Measurements from ENCODE around the gene NUAK2. TPM values are rescaled to one million over a fixed set of nuclear protein-coding genes. Genes with fewer than 3 reads are reported as not detected.
A peak's percentile ranks its signal among the peaks of the same experiment; 100 is the strongest.

Gene NUAK2
- total RNA-seq, 6 donors from 2014 or later: 8.5 to 14.7 (median 10.3) TPM

DNA sequence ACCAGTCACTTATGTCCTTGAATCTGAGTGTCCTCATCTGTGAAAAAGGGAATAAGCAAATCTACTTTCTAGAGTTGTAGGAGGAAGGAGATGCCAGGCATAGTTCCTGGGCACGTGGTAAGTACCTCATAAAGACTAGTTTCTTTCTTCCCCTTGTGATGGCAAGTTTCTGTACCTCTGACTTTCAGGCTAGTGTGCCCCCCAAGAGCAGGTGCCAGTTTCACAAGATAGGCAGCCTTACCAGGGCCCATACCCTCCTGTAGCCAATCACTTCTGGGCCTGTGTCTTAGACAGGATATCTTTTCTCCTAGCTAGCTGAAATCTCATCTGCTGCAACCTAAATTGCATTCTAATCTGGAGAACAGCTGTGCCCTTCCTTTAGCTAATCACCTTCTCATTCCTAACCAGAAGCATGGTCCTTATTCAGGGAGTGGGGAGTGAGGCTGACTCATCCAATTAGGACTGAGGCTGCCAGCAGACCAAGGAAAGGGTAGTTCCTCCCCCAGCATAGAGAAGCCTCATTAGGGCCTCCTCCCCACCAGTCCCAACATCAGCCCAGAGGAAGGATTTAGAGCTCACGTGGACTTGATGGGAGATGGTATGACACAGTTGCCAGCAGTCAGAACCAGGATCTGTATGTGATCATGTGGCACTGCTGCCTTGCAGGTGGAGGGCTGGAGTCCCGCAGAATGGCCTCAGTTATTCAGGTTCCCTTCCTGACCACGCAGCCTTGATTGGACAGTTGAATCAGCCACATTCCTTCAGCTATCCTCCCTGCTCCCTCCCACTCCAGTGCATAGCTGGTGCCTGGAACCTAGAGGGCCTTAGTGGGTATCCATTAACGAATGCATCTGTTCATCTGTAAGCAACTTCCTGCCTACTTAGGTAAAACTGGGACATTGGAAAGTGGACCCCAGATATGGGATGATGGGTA is 27.3 kb upstream of the NUAK2 start:
- H3K27me3 ChIP-seq: peaks cover 0 to 10% (median 6%) of the 10 kb centered on the region in 4 donors
- DNase-seq: no peak
- H3K9me3 ChIP-seq: no peaks in the 10 kb centered on the region
- WGBS, 2 donors: 63 to 80% methylated on average over 5 of the region's 5 CpGs
- no peak overlapping the region for H3K4me3 ChIP-seq
- peaks cover 7 to 11% (median 8%) of the 10 kb centered on the region in 4 donors for H3K4me1 ChIP-seq
- H3K36me3 ChIP-seq: no peaks in the 10 kb centered on the region
- TF ChIP-seq POLR2AphosphoS5 (IDR thresholded peaks at IDR 0.05): no peak
- TF ChIP-seq, protein P1, sequence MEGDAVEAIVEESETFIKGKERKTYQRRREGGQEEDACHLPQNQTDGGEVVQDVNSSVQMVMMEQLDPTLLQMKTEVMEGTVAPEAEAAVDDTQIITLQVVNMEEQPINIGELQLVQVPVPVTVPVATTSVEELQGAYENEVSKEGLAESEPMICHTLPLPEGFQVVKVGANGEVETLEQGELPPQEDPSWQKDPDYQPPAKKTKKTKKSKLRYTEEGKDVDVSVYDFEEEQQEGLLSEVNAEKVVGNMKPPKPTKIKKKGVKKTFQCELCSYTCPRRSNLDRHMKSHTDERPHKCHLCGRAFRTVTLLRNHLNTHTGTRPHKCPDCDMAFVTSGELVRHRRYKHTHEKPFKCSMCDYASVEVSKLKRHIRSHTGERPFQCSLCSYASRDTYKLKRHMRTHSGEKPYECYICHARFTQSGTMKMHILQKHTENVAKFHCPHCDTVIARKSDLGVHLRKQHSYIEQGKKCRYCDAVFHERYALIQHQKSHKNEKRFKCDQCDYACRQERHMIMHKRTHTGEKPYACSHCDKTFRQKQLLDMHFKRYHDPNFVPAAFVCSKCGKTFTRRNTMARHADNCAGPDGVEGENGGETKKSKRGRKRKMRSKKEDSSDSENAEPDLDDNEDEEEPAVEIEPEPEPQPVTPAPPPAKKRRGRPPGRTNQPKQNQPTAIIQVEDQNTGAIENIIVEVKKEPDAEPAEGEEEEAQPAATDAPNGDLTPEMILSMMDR (IDR thresholded peaks at IDR 0.05): no peak
- TF ChIP-seq EP300 (IDR thresholded peaks at IDR 0.05): no peak
- TF ChIP-seq POLR2A (IDR thresholded peaks at IDR 0.05): no peak
- H3K27ac ChIP-seq: no peak overlapping the region
- ATAC-seq (ENCODE audit: low FRiP score in 2 of 2): no peak

DNA sequence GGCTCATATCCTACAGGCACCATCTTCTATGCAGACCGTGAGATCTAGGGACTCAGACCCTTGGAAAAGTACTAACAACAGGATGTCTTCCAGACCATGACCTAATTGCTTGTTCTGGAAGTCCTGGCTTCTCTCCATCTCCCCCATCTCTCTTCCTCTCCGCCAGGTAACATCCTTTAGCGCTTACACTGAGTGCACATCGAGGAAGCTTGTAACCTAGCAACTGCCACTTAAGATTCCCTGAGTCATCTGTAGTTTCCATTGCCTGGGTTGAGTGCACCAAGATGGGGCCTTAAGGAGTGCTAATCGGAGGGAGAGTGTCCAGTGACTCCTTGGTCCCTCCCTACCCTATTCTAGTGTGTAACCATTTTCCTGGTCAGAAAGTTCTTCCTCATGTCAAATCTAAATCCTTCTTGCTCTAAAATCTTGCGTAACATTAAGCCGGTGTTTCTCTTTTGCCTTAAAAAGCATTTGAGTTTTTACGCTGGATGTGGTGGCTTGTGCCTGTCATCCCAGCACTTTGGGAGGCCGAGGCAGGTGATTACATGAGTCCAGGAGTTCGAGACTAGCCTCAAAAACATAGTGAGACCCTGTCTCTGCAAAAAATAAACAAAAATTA is 25.5 kb upstream of the NUAK2 start:
- DNase-seq (no peak), ATAC-seq (ENCODE audit: low FRiP score in 2 of 2) (no peak)
- no peak for TF ChIP-seq POLR2A (IDR thresholded peaks at IDR 0.05)
- TF ChIP-seq, protein P1 (IDR thresholded peaks at IDR 0.05): no peak
- no peak for TF ChIP-seq POLR2AphosphoS5 (IDR thresholded peaks at IDR 0.05)
- no peak for TF ChIP-seq EP300 (IDR thresholded peaks at IDR 0.05)
- H3K9me3 ChIP-seq: no peaks in the 10 kb centered on the region
- peaks cover 2 to 21% (median 14%) of the 10 kb centered on the region in 4 donors for H3K27me3 ChIP-seq
- WGBS, 2 donors: 71 to 75% methylated on average over 10 of the region's 10 CpGs
- peaks cover 13 to 16% (median 15%) of the 10 kb centered on the region in 4 donors for H3K4me1 ChIP-seq
- H3K27ac ChIP-seq: no peak overlapping the region
- H3K36me3 ChIP-seq: no peaks in the 10 kb centered on the region
- H3K4me3 ChIP-seq: no peak overlapping the region

DNA sequence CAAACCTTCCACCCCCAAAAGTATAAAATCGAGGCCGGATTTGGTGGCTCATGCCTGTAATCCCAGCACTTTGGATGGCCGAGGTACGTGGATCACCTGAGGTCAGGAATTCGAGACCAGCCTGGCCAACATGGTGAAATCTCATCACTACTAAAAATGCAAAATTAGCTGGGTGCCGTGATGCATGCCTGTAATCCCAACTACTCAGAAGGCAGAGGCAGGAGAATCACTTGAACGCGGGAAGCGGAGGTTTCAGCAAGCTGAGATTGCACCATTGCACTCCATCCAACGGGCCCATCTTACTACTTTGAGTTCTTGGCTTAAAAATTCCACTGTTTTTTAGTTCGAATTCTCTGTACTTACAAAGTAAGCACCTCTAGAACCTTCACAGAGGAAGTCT is 24.2 kb upstream of the NUAK2 start:
- H3K27ac ChIP-seq: no peak overlapping the region
- H3K9me3 ChIP-seq: no peaks in the 10 kb centered on the region
- no peak overlapping the region for H3K4me3 ChIP-seq
- H3K36me3 ChIP-seq: no peaks in the 10 kb centered on the region
- no peak for DNase-seq
- TF ChIP-seq, protein P1 (IDR thresholded peaks at IDR 0.05): no peak
- TF ChIP-seq EP300 (IDR thresholded peaks at IDR 0.05) (no peak), POLR2A (IDR thresholded peaks at IDR 0.05) (no peak)
- H3K27me3 ChIP-seq: peaks cover 2 to 21% (median 14%) of the 10 kb centered on the region in 4 donors
- ATAC-seq (ENCODE audit: low FRiP score in 2 of 2): no peak
- 85 to 92% methylated on average over 11 of the region's 11 CpGs for WGBS, 2 donors
- peaks cover 13 to 16% (median 15%) of the 10 kb centered on the region in 4 donors for H3K4me1 ChIP-seq

DNA sequence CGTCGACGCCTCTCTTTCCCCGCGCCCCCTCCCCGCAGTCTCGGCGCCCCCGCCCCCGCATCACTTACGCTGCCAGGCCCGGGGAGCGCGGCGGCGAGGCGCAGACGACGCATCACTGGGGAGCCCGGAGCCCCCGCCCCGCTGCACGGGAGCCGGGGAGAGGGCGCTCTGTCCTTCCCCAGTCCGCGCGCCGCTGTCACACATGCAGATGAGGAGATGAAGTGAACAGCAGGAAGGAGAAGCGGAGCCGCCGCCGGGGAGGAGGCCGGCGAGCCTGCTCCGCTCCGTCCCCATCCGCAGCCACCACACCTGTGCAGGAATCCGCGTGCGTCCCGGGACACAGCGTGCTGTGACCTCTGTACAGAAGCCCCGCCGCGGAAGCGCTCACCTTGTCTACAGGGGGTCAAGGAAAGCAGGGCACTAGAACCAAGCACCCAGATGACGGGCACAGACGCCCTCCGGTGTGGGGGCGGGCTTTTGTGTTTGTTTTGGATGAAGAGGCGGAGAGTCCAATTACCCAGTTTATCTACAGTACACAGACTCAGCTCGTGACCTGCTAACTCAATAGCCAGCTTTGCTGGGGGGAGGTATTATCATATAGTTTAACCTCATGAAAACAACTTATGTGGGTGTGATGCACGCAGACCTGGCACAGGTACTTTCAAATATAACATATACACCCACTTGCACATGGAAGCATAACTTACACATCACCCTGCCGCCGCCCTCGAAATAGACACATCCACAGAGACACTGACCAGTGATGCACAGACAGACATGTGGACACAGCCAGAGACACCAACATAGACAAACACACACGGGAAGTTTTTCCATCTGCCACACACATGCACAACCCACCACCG is 22.8 kb upstream of the NUAK2 start:
- Histone ChIP-seq H3K36me3 (no peaks in the 10 kb centered on the region), H3K9me3 (no peaks in the 10 kb centered on the region), H3K4me1 (peaks cover 13 to 15% (median 15%) of the 10 kb centered on the region in 4 donors), H3K27me3 (peaks cover 2 to 21% (median 14%) of the 10 kb centered on the region in 4 donors), H3K27ac (no peak overlapping the region), H3K4me3 (peak overlapping the region in 3 of 4 donors; percentile 25 to 44 (median 40))
- 26 to 28% methylated on average over 15 to 21 of the region's 59 CpGs for WGBS, 2 donors
- peak in 1 of 2 donors; percentile 44 for ATAC-seq (ENCODE audit: low FRiP score in 2 of 2)
- peak in 1 of 2 donors; percentile 86 for DNase-seq
- TF ChIP-seq POLR2AphosphoS5 (IDR thresholded peaks at IDR 0.05): no peak
- no peak for TF ChIP-seq EP300 (IDR thresholded peaks at IDR 0.05)
- TF ChIP-seq, protein P1 (IDR thresholded peaks at IDR 0.05): no peak
- TF ChIP-seq POLR2A (IDR thresholded peaks at IDR 0.05): no peak

Data from upper lobe of left lung (tissue), 6 donors.